OCI-LY7 (cell line): Measurements from ENCODE around the gene NUTM1. TPM values are rescaled to one million over a fixed set of nuclear protein-coding genes. Genes with fewer than 3 reads are reported as not detected.

Experiments used
- BruUV-seq: library from RNA; stranded (reverse); fragments of 400-500 nt; replicated peaks from 2 replicates; lab custom pipeline; 2021; lab: Mats Ljungman, UMichigan
- CTCF ChIA-PET: fragments of 300-600 bp; sonication (Branson Sonifier 250); formaldehyde crosslinking; loops from one replicate; lab custom pipeline; 2022; ENCODE audit warnings: antibody characterized with exemption; ENCODE audit not compliant: unreplicated experiment; lab: Charles Lee
- POLR2A ChIA-PET: fragments of 300-600 bp; sonication (Branson Sonifier 250); formaldehyde crosslinking; loops from one replicate; lab custom pipeline; 2022; ENCODE audit warnings: antibody characterized with exemption; lab: Charles Lee
- DNase-seq: peaks from one replicate; pipeline ENCODE4 v3.0.0-alpha.2; 2015; ENCODE audit warnings: low spot score
- H2AFZ ChIP-seq: fragments of 200-600 bp; sonication (generic), shearing (Covaris generic); 2 replicates; pipeline ENCODE4 v1.6.1; 2014; ENCODE audit warnings: mild to moderate bottlenecking, antibody characterized with exemption, low read length, moderate library complexity
- H3K27ac ChIP-seq: fragments of 200-600 bp; sonication (generic); 2 replicates; pipeline ENCODE4 v1.5.1; 2014; ENCODE audit warnings: mixed run types, low read depth, mild to moderate bottlenecking, moderate library complexity, low read length, inconsistent platforms; ENCODE audit not compliant: poor library complexity, severe bottlenecking
- H3K36me3 ChIP-seq: fragments of 200-600 bp; sonication (generic); 2 replicates; pipeline ENCODE4 v1.6.1; 2014; ENCODE audit warnings: mild to moderate bottlenecking, antibody characterized with exemption, low read length, moderate library complexity, mixed read lengths; ENCODE audit not compliant: insufficient read depth
- H3K4me1 ChIP-seq: fragments of 200-600 bp; sonication (generic); 2 replicates; pipeline ENCODE4 v1.5.1; 2014; ENCODE audit warnings: mild to moderate bottlenecking, low read length; ENCODE audit not compliant: insufficient read depth, poor library complexity, severe bottlenecking
- H3K4me2 ChIP-seq: fragments of 200-600 bp; sonication (generic); 2 replicates; pipeline ENCODE4 v1.6.1; 2014; ENCODE audit warnings: mild to moderate bottlenecking, low read length
- H3K4me3 ChIP-seq: fragments of 200-600 bp; sonication (generic); 2 replicates; pipeline ENCODE4 v1.5.1; 2014; ENCODE audit warnings: mild to moderate bottlenecking, low read depth, low read length; ENCODE audit not compliant: poor library complexity, severe bottlenecking
- H3K79me2 ChIP-seq: fragments of 200-600 bp; sonication (generic); 2 replicates; pipeline ENCODE4 v1.6.1; 2016; ENCODE audit warnings: low read depth, mild to moderate bottlenecking, low read length, moderate library complexity, mixed read lengths; ENCODE audit not compliant: insufficient read depth
- H3K9me2 ChIP-seq: fragments of 200-600 bp; sonication (generic); 2 replicates; pipeline ENCODE4 v1.6.1; 2016; ENCODE audit warnings: mild to moderate bottlenecking, low read length, mixed read lengths; ENCODE audit not compliant: insufficient read depth
- H3K9me3 ChIP-seq: fragments of 200-600 bp; sonication (generic); 2 replicates; pipeline ENCODE4 v1.6.1; 2014; ENCODE audit warnings: mild to moderate bottlenecking, mixed run types, low read length, mixed read lengths
- H4K20me1 ChIP-seq: fragments of 200-600 bp; sonication (generic); 2 replicates; pipeline ENCODE4 v1.6.1; 2014; ENCODE audit warnings: mild to moderate bottlenecking, antibody characterized with exemption, low read length, moderate library complexity, mixed read lengths; ENCODE audit not compliant: insufficient read depth
- EZH2phosphoT487 ChIP-seq: fragments of 200-600 bp; sonication (generic); IDR thresholded peaks from 2 replicates; pipeline ENCODE4 v1.6.1; 2018; ENCODE audit warnings: low read depth, borderline replicate concordance, mild to moderate bottlenecking, mixed run types, antibody characterized with exemption, low read length, moderate library complexity, mixed read lengths
- intact Hi-C: fragments of 100-400 bp; cut with micrococcal nuclease; formaldehyde crosslinking; loops from one replicate; pipeline ENCODE4 v1.10.0; 2022; ENCODE audit not compliant: unreplicated experiment
- total RNA-seq, 2 experiments: library from RNA; depleted of rRNA in 1 of 2; stranded (reverse); fragments of >200 nt in 1 of 2; shearing (Covaris generic) in 1 of 2; gene quantifications; 2 replicates each; pipeline ENCODE4 v1.2.3, GENCODE V29; 2014 to 2022
- TF ChIP-seq, protein P1 (sequence below): fragments of 200-600 bp; sonication (generic); conservative IDR thresholded peaks from 2 replicates; pipeline ENCODE4 v1.5.1; 2014; ENCODE audit warnings: mild to moderate bottlenecking, antibody characterized with exemption, low read length, moderate library complexity, mixed read lengths

The NUTM1 gene
- total RNA-seq, 2 experiments from 2014 or later: not detected

DNA sequence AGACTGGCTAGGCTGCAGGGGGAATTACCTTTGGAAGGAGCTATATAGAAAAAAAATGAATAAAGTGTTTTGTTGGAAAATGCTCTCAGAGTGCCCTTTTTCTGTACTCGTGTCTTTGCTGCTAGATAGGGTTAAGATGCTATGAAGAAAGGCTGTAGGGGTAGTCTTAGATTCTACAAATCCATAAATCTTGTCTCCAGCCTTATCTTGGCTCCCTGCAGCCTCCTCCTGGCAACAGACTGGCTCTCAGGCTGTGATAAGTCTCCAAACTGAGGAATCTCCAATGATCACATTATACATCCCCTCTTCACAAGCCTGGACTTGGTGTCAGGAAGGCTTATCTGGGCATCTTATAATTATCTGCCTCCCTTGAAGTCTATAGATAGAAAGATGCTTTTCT lies 14.5 kb downstream of the NUTM1 start:
- no peak for TF ChIP-seq EZH2phosphoT487
- TF ChIP-seq, protein P1, sequence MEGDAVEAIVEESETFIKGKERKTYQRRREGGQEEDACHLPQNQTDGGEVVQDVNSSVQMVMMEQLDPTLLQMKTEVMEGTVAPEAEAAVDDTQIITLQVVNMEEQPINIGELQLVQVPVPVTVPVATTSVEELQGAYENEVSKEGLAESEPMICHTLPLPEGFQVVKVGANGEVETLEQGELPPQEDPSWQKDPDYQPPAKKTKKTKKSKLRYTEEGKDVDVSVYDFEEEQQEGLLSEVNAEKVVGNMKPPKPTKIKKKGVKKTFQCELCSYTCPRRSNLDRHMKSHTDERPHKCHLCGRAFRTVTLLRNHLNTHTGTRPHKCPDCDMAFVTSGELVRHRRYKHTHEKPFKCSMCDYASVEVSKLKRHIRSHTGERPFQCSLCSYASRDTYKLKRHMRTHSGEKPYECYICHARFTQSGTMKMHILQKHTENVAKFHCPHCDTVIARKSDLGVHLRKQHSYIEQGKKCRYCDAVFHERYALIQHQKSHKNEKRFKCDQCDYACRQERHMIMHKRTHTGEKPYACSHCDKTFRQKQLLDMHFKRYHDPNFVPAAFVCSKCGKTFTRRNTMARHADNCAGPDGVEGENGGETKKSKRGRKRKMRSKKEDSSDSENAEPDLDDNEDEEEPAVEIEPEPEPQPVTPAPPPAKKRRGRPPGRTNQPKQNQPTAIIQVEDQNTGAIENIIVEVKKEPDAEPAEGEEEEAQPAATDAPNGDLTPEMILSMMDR: no peak
- H3K4me3 ChIP-seq: no peak overlapping the region
- ChIA-PET POLR2A (no interaction called here), CTCF (no interaction called here)
- H3K4me2 ChIP-seq: no peak overlapping the region
- H4K20me1 ChIP-seq: no peaks in the 10 kb centered on the region
- H2AFZ ChIP-seq: no peak overlapping the region
- no TSS peak for BruUV-seq
- DNase-seq: no peak
- H3K9me2 ChIP-seq: no peaks in the 10 kb centered on the region
- no peaks in the 10 kb centered on the region for H3K9me3 ChIP-seq
- intact Hi-C loops: no loop called here
- H3K79me2 ChIP-seq: no peaks in the 10 kb centered on the region
- H3K4me1 ChIP-seq: no peaks in the 10 kb centered on the region
- no peak overlapping the region for H3K27ac ChIP-seq
- H3K36me3 ChIP-seq: peaks cover 60% of the 10 kb centered on the region

DNA sequence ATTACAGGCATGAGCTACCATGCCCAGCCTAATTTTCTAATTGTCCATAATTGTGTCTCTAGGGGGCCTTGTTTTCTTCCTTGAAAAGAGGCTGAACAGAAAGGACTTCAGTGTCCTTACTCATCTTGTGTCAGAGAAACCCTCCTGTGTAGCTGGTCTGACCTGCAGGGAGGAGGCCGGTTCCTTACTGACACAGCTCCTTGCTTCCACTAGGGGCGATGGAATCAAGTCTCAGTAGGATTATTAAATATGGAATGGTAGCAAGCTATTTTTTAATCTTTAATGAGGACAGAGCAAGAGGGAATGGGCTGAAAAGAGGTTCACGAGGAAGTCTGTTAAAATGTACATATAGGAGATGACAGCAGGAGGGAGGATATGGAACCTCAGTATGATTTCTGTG lies 15.3 kb downstream of the NUTM1 start:
- intact Hi-C loops: no loop called here
- no peak for DNase-seq
- no peak overlapping the region for H3K4me3 ChIP-seq
- H3K27ac ChIP-seq: no peak overlapping the region
- H3K9me2 ChIP-seq: no peaks in the 10 kb centered on the region
- POLR2A ChIA-PET: interaction anchor here (1.0 kb wide), 1 partner anchor 10 kb away, joined by 5 read pairs; no protein-coding TSS in a partner anchor
- no peaks in the 10 kb centered on the region for H3K79me2 ChIP-seq
- no peak overlapping the region for H3K4me2 ChIP-seq
- H3K36me3 ChIP-seq: peaks cover 67% of the 10 kb centered on the region
- H3K4me1 ChIP-seq: no peaks in the 10 kb centered on the region
- CTCF ChIA-PET: no interaction called here
- BruUV-seq: no TSS peak
- no peak overlapping the region for H2AFZ ChIP-seq
- no peaks in the 10 kb centered on the region for H3K9me3 ChIP-seq
- no peak for TF ChIP-seq EZH2phosphoT487
- TF ChIP-seq, protein P1: peak; percentile 32; the same call in 1 of the 2 replicates
- H4K20me1 ChIP-seq: no peaks in the 10 kb centered on the region

DNA sequence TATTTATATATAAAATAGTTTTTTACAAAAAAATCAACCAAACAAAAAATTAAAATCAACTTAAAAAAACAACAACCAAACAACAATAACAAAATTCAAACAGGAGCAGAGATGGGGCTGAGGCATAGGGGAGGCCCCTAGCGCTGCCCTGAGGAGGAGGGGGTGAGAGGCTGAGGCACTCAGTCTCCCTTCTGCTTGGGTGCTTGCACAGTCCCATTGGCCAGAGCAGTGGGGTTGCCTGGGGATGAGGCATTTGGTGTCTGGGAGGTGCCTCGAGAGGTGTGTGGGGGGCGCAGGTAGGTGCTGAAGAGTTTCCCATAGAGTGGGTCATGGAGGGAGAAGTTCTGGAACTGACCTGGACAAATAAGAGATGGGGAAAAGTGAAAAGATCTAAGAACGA lies 15.8 kb downstream of the NUTM1 start:
- H3K36me3 ChIP-seq: peaks cover 71% of the 10 kb centered on the region
- H3K9me3 ChIP-seq: no peaks in the 10 kb centered on the region
- ChIA-PET POLR2A (interaction anchor here (1.0 kb wide), 1 partner anchor 10 kb away, joined by 5 read pairs; no protein-coding TSS in a partner anchor), CTCF (no interaction called here)
- H3K79me2 ChIP-seq: no peaks in the 10 kb centered on the region
- no peaks in the 10 kb centered on the region for H4K20me1 ChIP-seq
- no peak overlapping the region for H3K4me2 ChIP-seq
- no peaks in the 10 kb centered on the region for H3K4me1 ChIP-seq
- no TSS peak for BruUV-seq
- DNase-seq: no peak
- no peaks in the 10 kb centered on the region for H3K9me2 ChIP-seq
- H2AFZ ChIP-seq: no peak overlapping the region
- no peak overlapping the region for H3K4me3 ChIP-seq
- TF ChIP-seq, protein P1: no peak
- no peak for TF ChIP-seq EZH2phosphoT487
- intact Hi-C loops: no loop called here
- no peak overlapping the region for H3K27ac ChIP-seq
